ENCODE data around the gene MPO. TPM values are rescaled to one million over a fixed set of nuclear protein-coding genes. Genes with fewer than 3 reads are reported as not detected.

Gene MPO
- total RNA-seq, 1 donor from 2014 or later: not detected

- Histone ChIP-seq H3K36me3 (no peaks in the 10 kb centered on the region), H3K4me3 (no peak overlapping the region), H3K27me3 (no peaks in the 10 kb centered on the region), H3K27ac (no peak overlapping the region), H3K9me3 (no peaks in the 10 kb centered on the region), H3K4me1 (peaks cover 7% of the 10 kb centered on the region)
- intact Hi-C loops (cut with DNase I): no loop called here
- TF ChIP-seq POLR2AphosphoS5 (IDR thresholded peaks at IDR 0.05; ENCODE audit: insufficient read depth in 1 of 2, low read depth in 1 of 2) (no peak), CTCF (IDR thresholded peaks at IDR 0.05) (no peak), POLR2A (IDR thresholded peaks at IDR 0.05) (no peak)
- peak; percentile 81 to 85 for DNase-seq (ENCODE audit: extremely low spot score in 2 of 2)
Measured at GRCh38 chr17:58252141-58252540, 28.6 kb downstream of the MPO start.

- Histone ChIP-seq H3K9me3 (no peaks in the 10 kb centered on the region), H3K4me3 (no peak overlapping the region), H3K27me3 (no peaks in the 10 kb centered on the region), H3K27ac (no peak overlapping the region), H3K36me3 (no peaks in the 10 kb centered on the region), H3K4me1 (peaks cover 7% of the 10 kb centered on the region)
- DNase-seq (ENCODE audit: extremely low spot score in 2 of 2): peak in 1 of 2 donors; percentile 71
- TF ChIP-seq POLR2AphosphoS5 (IDR thresholded peaks at IDR 0.05; ENCODE audit: insufficient read depth in 1 of 2, low read depth in 1 of 2): no peak
- TF ChIP-seq POLR2A (IDR thresholded peaks at IDR 0.05): no peak
- TF ChIP-seq CTCF (IDR thresholded peaks at IDR 0.05): no peak
- intact Hi-C loops (cut with DNase I): no loop called here
Measured at GRCh38 chr17:58250344-58251011, 30.3 kb downstream of the MPO start.

GRCh38 chr17:58249270-58250133 is 31.2 kb downstream of the MPO start:
- TF ChIP-seq POLR2AphosphoS5 (IDR thresholded peaks at IDR 0.05; ENCODE audit: insufficient read depth in 1 of 2, low read depth in 1 of 2) (no peak), CTCF (IDR thresholded peaks at IDR 0.05) (peak; percentile 56 to 88 (median 72)), POLR2A (IDR thresholded peaks at IDR 0.05) (no peak)
- H3K36me3 ChIP-seq: no peaks in the 10 kb centered on the region
- intact Hi-C loops (cut with DNase I): no loop called here
- no peak overlapping the region for H3K27ac ChIP-seq
- no peaks in the 10 kb centered on the region for H3K9me3 ChIP-seq
- peak in 1 of 2 donors; percentile 88 for DNase-seq (ENCODE audit: extremely low spot score in 2 of 2)
- no peaks in the 10 kb centered on the region for H3K27me3 ChIP-seq
- H3K4me1 ChIP-seq: peaks cover 7% of the 10 kb centered on the region
- peak overlapping the region; percentile 38 to 51 for H3K4me3 ChIP-seq

- H3K4me3 ChIP-seq: peak overlapping the region; percentile 38 to 51
- intact Hi-C loops (cut with DNase I): no loop called here
- H3K4me1 ChIP-seq: peaks cover 7% of the 10 kb centered on the region
- H3K27me3 ChIP-seq: no peaks in the 10 kb centered on the region
- H3K9me3 ChIP-seq: no peaks in the 10 kb centered on the region
- no peak for TF ChIP-seq POLR2A (IDR thresholded peaks at IDR 0.05)
- no peak for TF ChIP-seq POLR2AphosphoS5 (IDR thresholded peaks at IDR 0.05; ENCODE audit: insufficient read depth in 1 of 2, low read depth in 1 of 2)
- TF ChIP-seq CTCF (IDR thresholded peaks at IDR 0.05): no peak
- H3K27ac ChIP-seq: no peak overlapping the region
- H3K36me3 ChIP-seq: no peaks in the 10 kb centered on the region
- DNase-seq (ENCODE audit: extremely low spot score in 2 of 2): no peak
Measured at GRCh38 chr17:58248955-58249269, 31.8 kb downstream of the MPO start.

All from vagina (tissue), 2 donors.